K562 (cell line): ENCODE results near the gene ENDOU. TPM values are rescaled to one million over a fixed set of nuclear protein-coding genes. Genes with fewer than 3 reads are reported as not detected.

Experiments
- ATAC-seq: fragments of 200-7000 bp; cut with Tn5 transposase; 3 replicates; pipeline ENCODE4 v1.9.1; 2020; ENCODE audit warnings: moderate library complexity
- BruUV-seq: library from RNA; stranded (reverse); fragments of 400-500 nt; replicated peaks from 2 replicates; lab custom pipeline; 2021; lab: Mats Ljungman, UMichigan
- CTCF ChIA-PET: fragments of 300-600 bp; formaldehyde crosslinking; extraction: SDS; loops from one replicate; lab custom pipeline; 2021; ENCODE audit warnings: low intra/inter-chr PET ratio; lab: Yijun Ruan, JAX
- POLR2A ChIA-PET: fragments of 300-600, 350-650 bp; sonication (Branson Sonifier 250); formaldehyde crosslinking; extraction: SDS; loops from one replicate; lab custom pipeline; 2021; ENCODE audit warnings: antibody characterized with exemption, inconsistent platforms; lab: Yijun Ruan, JAX
- DNase-seq, 4 experiments: peaks; one replicate each; pipeline versions ENCODE4 v3.0.0 to v3.0.0-alpha.2; 2011 to 2018; ENCODE audit warnings: low spot score in 3 of 4, mixed read lengths in 3 of 4; ENCODE audit errors: extremely low read depth in 1 of 4
- FAIRE-seq: peaks from 2 replicates; lab custom pipeline; 2011; peaks lifted over from hg19 to GRCh38; lab: Jason Lieb, UNC
- H2AFZ ChIP-seq: 2 replicates; pipeline ENCODE4 v1.6.0; 2011; ENCODE audit warnings: low read depth, low read length, control low read depth, inconsistent platforms
- H3K27ac ChIP-seq: fragments of 200-600 bp; 3 replicates; pipeline ENCODE4 v1.8.0; 2011; ENCODE audit warnings: low read depth, mild to moderate bottlenecking, control low read depth, inconsistent platforms, low read length, moderate library complexity, mixed read lengths; ENCODE audit errors: extremely low read depth
- H3K27me3 ChIP-seq, 2 experiments: fragments of 300-600 bp in 1 of 2; 2 replicates in 1 of 2; 3 replicates in 1 of 2; pipeline versions ENCODE4 v1.6.0 to v1.8.0; 2011; ENCODE audit warnings: inconsistent platforms in 2 of 2, low read length in 2 of 2, mild to moderate bottlenecking in 1 of 2, mixed read lengths in 1 of 2, moderate library complexity in 1 of 2; ENCODE audit not compliant: control insufficient read depth in 2 of 2, insufficient read depth in 2 of 2
- H3K36me3 ChIP-seq: fragments of 300-600 bp; 3 replicates; pipeline ENCODE4 v1.8.0; 2011; ENCODE audit warnings: mild to moderate bottlenecking, low read length, inconsistent platforms; ENCODE audit not compliant: control insufficient read depth, insufficient read depth
- H3K4me1 ChIP-seq, 2 experiments: fragments of 200-600 bp in 1 of 2; replicated peaks in 1 of 2; 2 replicates in 1 of 2; 3 replicates in 1 of 2; pipeline versions ENCODE4 v1.5.1 to v1.8.0; 2011; ENCODE audit warnings: inconsistent platforms in 2 of 2, low read length in 2 of 2, mild to moderate bottlenecking in 1 of 2, mixed read lengths in 1 of 2, moderate library complexity in 1 of 2; ENCODE audit not compliant: control insufficient read depth in 2 of 2, insufficient read depth in 2 of 2
- H3K4me2 ChIP-seq: 2 replicates; pipeline ENCODE4 v1.6.1; 2011; ENCODE audit warnings: low read length, control low read depth, inconsistent platforms, mixed read lengths; ENCODE audit not compliant: insufficient read depth
- H3K4me3 ChIP-seq: fragments of 200-600 bp; sonication (generic), shearing (Covaris generic); 2 replicates; pipeline ENCODE4 v1.5.1; 2016; ENCODE audit warnings: control low read depth, inconsistent platforms
- H3K79me2 ChIP-seq: fragments of 200-600 bp; 3 replicates; pipeline ENCODE4 v1.8.0; 2011; ENCODE audit warnings: low read length, inconsistent platforms; ENCODE audit not compliant: control insufficient read depth, insufficient read depth
- H3K9ac ChIP-seq, 2 experiments: 2 replicates each; pipeline versions ENCODE4 v1.6.0 to v1.6.1; 2011; ENCODE audit warnings: low read depth in 2 of 2, low read length in 2 of 2, control low read depth in 1 of 2, inconsistent platforms in 1 of 2, mild to moderate bottlenecking in 1 of 2, mixed read lengths in 1 of 2; ENCODE audit not compliant: insufficient read depth in 1 of 2
- H3K9me1 ChIP-seq: one replicate; pipeline ENCODE4 v1.6.0; 2011; ENCODE audit warnings: inconsistent platforms, mild to moderate bottlenecking, low read length, moderate library complexity; ENCODE audit not compliant: control insufficient read depth, insufficient read depth
- H3K9me3 ChIP-seq: replicated peaks from 2 replicates; pipeline ENCODE4 v1.5.1; 2011; ENCODE audit warnings: low read depth, low read length, inconsistent platforms; ENCODE audit not compliant: control insufficient read depth, insufficient read depth
- H4K20me1 ChIP-seq: replicated peaks from 2 replicates; pipeline ENCODE4 v1.6.1; 2011; ENCODE audit warnings: low read length, inconsistent platforms, mixed read lengths; ENCODE audit not compliant: control insufficient read depth, insufficient read depth
- BACH1 ChIP-seq: fragments of 200-800 bp; sonication (Bioruptor generic); IDR thresholded peaks from 2 replicates; pipeline ENCODE4 v1.6.1; 2016; ENCODE audit warnings: missing genetic modification characterization, missing compliant biosample characterization
- ELF2 ChIP-seq: fragments of 250-450 bp; sonication (Bioruptor Pico); IDR thresholded peaks from 2 replicates; pipeline ENCODE4 v1.5.0; 2021; ENCODE audit warnings: mild to moderate bottlenecking
- ETV5 ChIP-seq: sonication (generic); formaldehyde crosslinking; IDR thresholded peaks from 2 replicates; pipeline ENCODE4 v1.4.0; 2020; ENCODE audit warnings: low read depth, mild to moderate bottlenecking, missing genetic modification reagents
- HES1 ChIP-seq: fragments of 450-650 bp; IDR thresholded peaks from 2 replicates; pipeline ENCODE4 v1.6.1; 2016; ENCODE audit warnings: low read depth, mild to moderate bottlenecking, moderate library complexity
- SPI1 ChIP-seq: IDR thresholded peaks from 2 replicates; pipeline ENCODE4 v1.6.1; 2011; ENCODE audit warnings: low read depth, low read length, control low read depth, borderline replicate concordance
- VEZF1 ChIP-seq: fragments of 200-800 bp; sonication (Bioruptor generic); IDR thresholded peaks from 2 replicates; pipeline ENCODE4 v1.6.1; 2017; ENCODE audit warnings: missing genetic modification characterization, missing compliant biosample characterization
- XRCC5 ChIP-seq: fragments of 200-400 bp; formaldehyde crosslinking; IDR thresholded peaks from 2 replicates; pipeline ENCODE4 v1.6.1; 2017; ENCODE audit warnings: low read depth, mild to moderate bottlenecking, low read length
- ZNF175 ChIP-seq: fragments of 200-800 bp; sonication (Bioruptor generic); IDR thresholded peaks from 2 replicates; pipeline ENCODE4 v1.6.1; 2016; ENCODE audit warnings: low read depth, mild to moderate bottlenecking, missing genetic modification characterization, missing compliant biosample characterization
- WGBS: fragments of 100-300 bp; shearing (Covaris generic); methylation state at CpG from one replicate; pipeline ENCODE4 v1.1.6; 2016; ENCODE audit warnings: low coverage, mixed read lengths; ENCODE audit not compliant: insufficient coverage; ENCODE audit errors: missing lambda C conversion rate; 5-methylcytosine and 5-hydroxymethylcytosine counted together
- in situ Hi-C: fragments of 300-500 bp; cut with MboI; formaldehyde crosslinking; loops from 4 replicates; pipeline ENCODE4 v1.15.0; 2018; ENCODE audit warnings: inconsistent platforms, mixed read lengths
- intact Hi-C: fragments of 100-400 bp; cut with micrococcal nuclease; formaldehyde crosslinking; loops from 2 replicates; pipeline ENCODE4 v1.14.2; 2022
- polyA plus RNA-seq, 8 experiments: library from polyadenylated mRNA; depleted of rRNA in 4 of 8; stranded (reverse) in 5 of 8; unstranded in 3 of 8; fragments of >200 nt; fragmentation: Nextera tagmentation in 2 of 8; fragmentation: Illumina TruSeq in 1 of 8; extraction: Ambion mirVana in 2 of 8; extraction: Trizol in 1 of 8; gene quantifications; 2 replicates each; pipeline versions ENCODE4 v1.2.1 to v1.2.3, GENCODE V29; 2011 to 2014; ENCODE audit warnings: inconsistent platforms in 1 of 8, missing spikeins in 1 of 8
- total RNA-seq, 7 experiments: library from RNA; depleted of rRNA in 6 of 7; stranded (reverse); fragments of >200 nt in 6 of 7; fragmentation: Illumina TruSeq in 2 of 7; extraction: Trizol in 2 of 7; gene quantifications; 2 replicates each; pipeline versions ENCODE4 v1.2.1 to v1.2.3, GENCODE V29; 2011 to 2021; ENCODE audit warnings: low replicate concordance in 1 of 7
- TF ChIP-seq, protein P1 (sequence below): fragments of 450-650 bp; IDR thresholded peaks from 2 replicates; pipeline ENCODE4 v1.6.1; 2016; ENCODE audit warnings: low read depth

Gene ENDOU
- total and polyA plus RNA-seq, 9 of the 15 experiments (the other 6 are each of a cell fraction or from before 2014, with no cell fraction given) = 0.03 TPM; not detected in 8

DNA sequence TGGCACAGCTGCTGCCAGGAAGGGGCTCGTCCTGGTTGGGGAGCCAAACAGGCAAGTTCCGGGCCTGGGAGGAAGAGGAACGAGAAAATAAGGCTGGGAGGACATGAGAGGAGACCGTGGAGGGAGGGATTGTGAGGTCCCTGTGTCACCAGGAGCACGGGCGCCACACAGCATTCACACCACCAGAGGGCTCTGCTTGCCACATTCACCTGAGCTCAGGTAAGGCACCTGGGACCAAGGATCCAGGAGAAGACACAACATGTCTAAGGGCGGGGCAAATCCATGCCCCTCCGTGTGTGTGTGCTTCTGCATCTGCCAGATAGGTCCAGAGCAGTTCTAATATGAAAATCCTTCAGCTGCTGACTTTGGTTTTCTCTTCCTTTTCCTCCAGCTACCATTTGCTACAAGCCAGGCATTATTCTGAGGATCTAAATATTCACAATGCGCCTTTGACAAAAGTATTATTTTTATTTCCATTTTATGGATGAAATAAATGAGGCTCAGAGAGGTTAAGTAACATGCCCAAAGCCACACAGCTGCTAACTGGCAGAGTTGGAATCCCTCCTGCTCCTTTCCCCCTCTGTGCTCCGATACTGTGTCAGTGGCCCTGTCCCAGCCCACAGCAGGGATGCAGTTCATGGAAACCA lies 18.8 kb upstream of the ENDOU start (continued):
- 0 out of 2 replicates have a peak, but pooled peaks have one; percentile 7 for TF ChIP-seq VEZF1
- TF ChIP-seq ELF2 = no peak

DNA sequence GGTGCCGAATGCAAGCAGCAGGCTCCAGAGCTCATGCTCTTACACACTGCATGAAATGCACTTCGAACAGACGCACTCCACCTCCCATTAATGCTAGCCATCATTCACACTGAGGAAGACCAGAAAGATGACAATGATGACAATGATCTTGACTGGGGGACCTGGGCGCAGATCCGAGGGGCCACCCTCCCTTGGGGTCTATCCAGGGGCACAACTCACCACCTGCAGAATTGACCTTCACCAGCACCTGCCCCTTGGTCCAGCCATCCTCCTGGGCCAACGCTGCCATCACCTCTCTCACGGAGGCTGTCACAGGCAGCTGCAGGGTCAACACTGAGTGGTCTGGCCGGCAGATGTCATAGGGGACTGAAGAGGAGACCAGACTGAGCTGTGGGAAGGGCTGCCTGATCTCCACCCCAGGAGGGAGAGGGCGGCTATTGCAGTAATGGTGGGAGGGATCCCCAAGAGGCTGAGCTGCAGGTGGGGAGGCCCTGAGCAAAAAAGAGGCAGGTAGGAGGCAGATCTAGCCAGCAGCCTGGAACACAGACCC lies 18.1 kb upstream of the ENDOU start:
- no peak for FAIRE-seq
- no peak overlapping the region for H3K4me3 ChIP-seq
- in situ Hi-C loops = no loop called here
- WGBS = 36% methylated on average over 9 of the region's 9 CpGs
- no peaks in the 10 kb centered on the region for H3K79me2 ChIP-seq
- no TSS peak for BruUV-seq
- H3K4me2 ChIP-seq = no peak overlapping the region
- H3K27me3 ChIP-seq = peaks cover 16 to 51% of the 10 kb centered on the region in 2 experiments
- H3K9me3 ChIP-seq = no peaks in the 10 kb centered on the region
- no peak overlapping the region for H3K27ac ChIP-seq
- peaks cover 27 to 51% of the 10 kb centered on the region in 2 experiments for H3K4me1 ChIP-seq
- H2AFZ ChIP-seq = no peak overlapping the region
- H3K9me1 ChIP-seq = no peaks in the 10 kb centered on the region
- ChIA-PET POLR2A (interaction anchor here (0.6 to 2.0 kb wide), 7 partner anchors 10 to 211 kb away, joined by 3 to 5 read pairs (median 3); no protein-coding TSS in a partner anchor), CTCF (interaction anchor here (0.6 to 5.5 kb wide), 10 partner anchors 16 to 446 kb away, joined by 3 to 59 read pairs (median 8); partner anchors contain the start of gene SLC48A1)
- no peak for ATAC-seq
- intact Hi-C loops = loop anchor here (2.0 kb wide), 1 partner anchor 27 kb away; no protein-coding TSS in a partner anchor
- H4K20me1 ChIP-seq = no peaks in the 10 kb centered on the region; the same call in 1 of the 2 replicates
- no peaks in the 10 kb centered on the region for H3K36me3 ChIP-seq
- peak overlapping the region in 1 of 2 experiments; percentile 81; a peak in 2 of 4 replicates for H3K9ac ChIP-seq
- DNase-seq = no peak
- TF ChIP-seq BACH1 (tag) = no peak
- TF ChIP-seq, protein P1, sequence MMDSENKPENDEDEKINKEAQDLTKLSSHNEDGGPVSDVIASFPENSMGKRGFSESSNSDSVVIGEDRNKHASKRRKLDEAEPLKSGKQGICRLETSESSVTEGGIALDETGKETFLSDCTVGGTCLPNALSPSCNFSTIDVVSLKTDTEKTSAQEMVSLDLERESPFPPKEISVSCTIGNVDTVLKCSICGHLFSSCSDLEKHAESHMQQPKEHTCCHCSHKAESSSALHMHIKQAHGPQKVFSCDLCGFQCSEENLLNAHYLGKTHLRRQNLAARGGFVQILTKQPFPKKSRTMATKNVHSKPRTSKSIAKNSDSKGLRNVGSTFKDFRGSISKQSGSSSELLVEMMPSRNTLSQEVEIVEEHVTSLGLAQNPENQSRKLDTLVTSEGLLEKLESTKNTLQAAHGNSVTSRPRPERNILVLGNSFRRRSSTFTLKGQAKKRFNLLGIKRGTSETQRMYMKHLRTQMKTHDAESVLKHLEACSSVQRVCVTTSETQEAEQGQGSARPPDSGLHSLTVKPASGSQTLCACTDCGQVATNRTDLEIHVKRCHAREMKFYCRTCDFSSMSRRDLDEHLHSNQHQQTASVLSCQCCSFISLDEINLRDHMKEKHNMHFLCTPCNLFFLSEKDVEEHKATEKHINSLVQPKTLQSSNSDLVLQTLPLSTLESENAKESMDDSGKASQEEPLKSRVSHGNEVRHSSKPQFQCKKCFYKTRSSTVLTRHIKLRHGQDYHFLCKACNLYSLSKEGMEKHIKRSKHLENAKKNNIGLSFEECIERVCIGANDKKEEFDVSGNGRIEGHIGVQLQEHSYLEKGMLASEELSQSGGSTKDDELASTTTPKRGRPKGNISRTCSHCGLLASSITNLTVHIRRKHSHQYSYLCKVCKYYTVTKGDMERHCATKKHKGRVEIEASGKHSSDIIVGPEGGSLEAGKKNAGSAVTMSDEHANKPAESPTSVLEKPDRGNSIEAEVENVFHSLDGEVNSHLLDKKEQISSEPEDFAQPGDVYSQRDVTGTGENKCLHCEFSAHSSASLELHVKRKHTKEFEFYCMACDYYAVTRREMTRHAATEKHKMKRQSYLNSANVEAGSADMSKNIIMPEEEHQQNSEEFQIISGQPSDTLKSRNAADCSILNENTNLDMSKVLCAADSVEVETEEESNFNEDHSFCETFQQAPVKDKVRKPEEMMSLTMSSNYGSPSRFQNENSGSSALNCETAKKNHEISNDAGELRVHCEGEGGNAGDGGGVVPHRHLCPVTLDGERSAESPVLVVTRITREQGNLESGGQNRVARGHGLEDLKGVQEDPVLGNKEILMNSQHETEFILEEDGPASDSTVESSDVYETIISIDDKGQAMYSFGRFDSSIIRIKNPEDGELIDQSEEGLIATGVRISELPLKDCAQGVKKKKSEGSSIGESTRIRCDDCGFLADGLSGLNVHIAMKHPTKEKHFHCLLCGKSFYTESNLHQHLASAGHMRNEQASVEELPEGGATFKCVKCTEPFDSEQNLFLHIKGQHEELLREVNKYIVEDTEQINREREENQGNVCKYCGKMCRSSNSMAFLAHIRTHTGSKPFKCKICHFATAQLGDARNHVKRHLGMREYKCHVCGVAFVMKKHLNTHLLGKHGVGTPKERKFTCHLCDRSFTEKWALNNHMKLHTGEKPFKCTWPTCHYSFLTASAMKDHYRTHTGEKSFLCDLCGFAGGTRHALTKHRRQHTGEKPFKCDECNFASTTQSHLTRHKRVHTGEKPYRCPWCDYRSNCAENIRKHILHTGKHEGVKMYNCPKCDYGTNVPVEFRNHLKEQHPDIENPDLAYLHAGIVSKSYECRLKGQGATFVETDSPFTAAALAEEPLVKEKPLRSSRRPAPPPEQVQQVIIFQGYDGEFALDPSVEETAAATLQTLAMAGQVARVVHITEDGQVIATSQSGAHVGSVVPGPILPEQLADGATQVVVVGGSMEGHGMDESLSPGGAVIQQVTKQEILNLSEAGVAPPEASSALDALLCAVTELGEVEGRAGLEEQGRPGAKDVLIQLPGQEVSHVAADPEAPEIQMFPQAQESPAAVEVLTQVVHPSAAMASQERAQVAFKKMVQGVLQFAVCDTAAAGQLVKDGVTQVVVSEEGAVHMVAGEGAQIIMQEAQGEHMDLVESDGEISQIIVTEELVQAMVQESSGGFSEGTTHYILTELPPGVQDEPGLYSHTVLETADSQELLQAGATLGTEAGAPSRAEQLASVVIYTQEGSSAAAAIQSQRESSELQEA = no peak
- TF ChIP-seq ZNF175 (CRISPR knock-in tag) = no peak
- no peak for TF ChIP-seq ETV5
- TF ChIP-seq XRCC5 = no peak
- TF ChIP-seq HES1 = no peak
- TF ChIP-seq SPI1 = no peak
